ENCODE measurements around the gene NCBP3.

Gene NCBP3

DNA sequence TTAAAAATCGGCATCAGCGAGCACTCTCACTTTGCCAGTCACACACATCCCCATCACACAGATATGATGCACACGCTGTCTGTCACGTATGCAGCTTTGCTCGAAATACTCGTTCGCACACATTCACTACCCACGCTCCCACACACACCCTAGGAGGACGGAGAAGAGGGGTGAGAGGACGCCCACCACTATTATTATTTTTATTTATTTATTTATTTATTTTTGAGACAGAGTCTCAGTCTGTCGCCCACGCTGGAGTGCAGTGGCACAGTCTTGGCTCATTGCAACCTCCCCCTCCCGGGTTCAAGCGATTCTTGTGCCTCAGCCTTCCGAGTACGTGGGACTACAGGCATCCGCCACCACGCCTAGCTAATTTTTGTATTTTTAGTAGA lies 92.0 kb downstream of the NCBP3 start:
- Histone ChIP-seq H3K4me3 (ENCODE audit: low read depth, low read length) (no peak overlapping the region), H3K9me3 (ENCODE audit: control insufficient read depth, insufficient read depth, low read depth, low read length) (0 out of 2 replicates have a peak, but pooled peaks cover under 1% of the 10 kb centered on the region), H3K4me1 (ENCODE audit: control insufficient read depth, insufficient read depth, low read length) (no peaks in the 10 kb centered on the region), H3K27ac (ENCODE audit: low read depth, low read length) (no peak overlapping the region), H3K9ac (ENCODE audit: low read length) (no peak overlapping the region), H3K36me3 (ENCODE audit: control insufficient read depth, insufficient read depth, low read length) (no peaks in the 10 kb centered on the region), H3K27me3 (ENCODE audit: control insufficient read depth, insufficient read depth, low read length) (no peaks in the 10 kb centered on the region)

DNA sequence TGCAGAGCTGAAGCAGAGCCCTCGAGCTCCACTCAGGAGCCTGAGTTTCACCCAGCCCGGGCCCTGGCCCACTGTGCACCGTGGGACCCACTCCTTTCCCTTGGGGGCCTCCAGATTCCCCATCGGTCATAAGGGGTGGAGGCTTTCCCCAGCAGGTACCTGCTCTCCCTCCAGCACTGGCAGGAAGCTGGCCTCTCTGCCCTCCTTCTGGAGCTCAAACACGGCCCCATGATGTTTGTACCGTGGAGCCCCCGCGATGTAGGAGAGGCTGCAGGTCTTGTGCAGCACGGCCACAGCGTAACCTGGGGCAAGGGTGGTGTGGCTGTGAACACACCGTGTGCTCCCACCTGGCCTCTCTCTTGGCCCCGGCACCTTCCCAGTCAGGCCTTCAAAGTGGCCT lies 92.4 kb downstream of the NCBP3 start:
- Histone ChIP-seq H3K4me1 (ENCODE audit: control insufficient read depth, insufficient read depth, low read length) (no peaks in the 10 kb centered on the region), H3K27me3 (ENCODE audit: control insufficient read depth, insufficient read depth, low read length) (no peaks in the 10 kb centered on the region), H3K9me3 (ENCODE audit: control insufficient read depth, insufficient read depth, low read depth, low read length) (no peaks in the 10 kb centered on the region), H3K4me3 (ENCODE audit: low read depth, low read length) (no peak overlapping the region), H3K36me3 (ENCODE audit: control insufficient read depth, insufficient read depth, low read length) (no peaks in the 10 kb centered on the region), H3K9ac (ENCODE audit: low read length) (no peak overlapping the region), H3K27ac (ENCODE audit: low read depth, low read length) (no peak overlapping the region)

All from HUES6 (cell line).